HEK293 (cell line): Measurements from ENCODE around the gene ARHGEF26.

Experiments used
- CTCF ChIA-PET: fragments of 350-600 bp; formaldehyde crosslinking; extraction: SDS; loops from one replicate; lab custom pipeline; 2021; ENCODE audit warnings: antibody characterized with exemption; lab: Yijun Ruan, JAX
- POLR2A ChIA-PET: fragments of 300-600 bp; formaldehyde crosslinking; extraction: SDS; loops from one replicate; lab custom pipeline; 2020; ENCODE audit warnings: antibody characterized with exemption, inconsistent platforms; lab: Yijun Ruan, JAX
- H3K27ac ChIP-seq: fragments of 200-500 bp; sonication (Bioruptor generic); 2 replicates; pipeline ENCODE4 v1.5.1; 2014; ENCODE audit warnings: low read depth, low read length, control low read depth, inconsistent platforms; ENCODE audit errors: extremely low read depth
- H3K36me3 ChIP-seq, 2 experiments: fragments of 200-500 bp in 1 of 2; sonication (Bioruptor generic) in 1 of 2; 1 replicate in 1 of 2; 2 replicates in 1 of 2; pipeline ENCODE4 v1.5.1; 2014 to 2017; ENCODE audit warnings: inconsistent platforms in 2 of 2, low read length in 2 of 2; ENCODE audit not compliant: control insufficient read depth in 2 of 2, insufficient read depth in 1 of 2
- H3K4me1 ChIP-seq: fragments of 200-500 bp; sonication (Bioruptor generic); 2 replicates; pipeline ENCODE4 v1.5.1; 2014; ENCODE audit warnings: mild to moderate bottlenecking, low read length, inconsistent platforms; ENCODE audit not compliant: control insufficient read depth, insufficient read depth
- H3K4me3 ChIP-seq: 2 replicates; pipeline ENCODE4 v1.5.1; 2011; ENCODE audit warnings: low read depth, mild to moderate bottlenecking, control low read depth, low read length, moderate library complexity
- H3K9me3 ChIP-seq: fragments of 200-500 bp; sonication (Bioruptor generic); 2 replicates; pipeline ENCODE4 v1.5.1; 2014; ENCODE audit warnings: low read depth, low read length, inconsistent platforms; ENCODE audit not compliant: control insufficient read depth, insufficient read depth
- BCL11A ChIP-seq: fragments of 450-650 bp; formaldehyde crosslinking; IDR thresholded peaks from 2 replicates; pipeline ENCODE4 v1.5.1; 2016; ENCODE audit warnings: low read depth, missing biosample characterization, missing genetic modification characterization
- CTCF ChIP-seq: fragments of 450-650 bp; formaldehyde crosslinking; IDR thresholded peaks from 2 replicates; pipeline ENCODE4 v1.5.1; 2016; ENCODE audit warnings: missing biosample characterization, missing genetic modification characterization
- KLF10 ChIP-seq: fragments of 450-650 bp; IDR thresholded peaks from 2 replicates; pipeline ENCODE4 v1.5.1; 2018; ENCODE audit warnings: missing biosample characterization, mild to moderate bottlenecking, missing genetic modification characterization
- KLF17 ChIP-seq: fragments of 450-650 bp; formaldehyde crosslinking; IDR thresholded peaks from 2 replicates; pipeline ENCODE4 v1.5.1; 2016; ENCODE audit warnings: missing biosample characterization, missing genetic modification characterization
- PATZ1 ChIP-seq: fragments of 450-650 bp; formaldehyde crosslinking; IDR thresholded peaks from 2 replicates; pipeline ENCODE4 v1.5.1; 2016; ENCODE audit warnings: missing biosample characterization, missing genetic modification characterization
- PRDM1 ChIP-seq: fragments of 450-650 bp; formaldehyde crosslinking; IDR thresholded peaks from 2 replicates; pipeline ENCODE4; 2016; ENCODE audit warnings: missing biosample characterization, missing genetic modification characterization
- PRDM2 ChIP-seq: fragments of 450-650 bp; formaldehyde crosslinking; IDR thresholded peaks from 2 replicates; pipeline ENCODE4 v1.5.1; 2016; ENCODE audit warnings: missing biosample characterization, missing genetic modification characterization, borderline replicate concordance
- RBAK ChIP-seq: fragments of 450-650 bp; formaldehyde crosslinking; IDR thresholded peaks from 2 replicates; pipeline ENCODE4 v1.5.1; 2016; ENCODE audit warnings: missing biosample characterization, missing genetic modification characterization
- ZBTB49 ChIP-seq: fragments of 450-650 bp; formaldehyde crosslinking; IDR thresholded peaks from 2 replicates; pipeline ENCODE4 v1.5.1; 2016; ENCODE audit warnings: missing biosample characterization, missing genetic modification characterization, low read depth
- ZNF146 ChIP-seq: fragments of 450-650 bp; formaldehyde crosslinking; IDR thresholded peaks from 2 replicates; pipeline ENCODE4 v1.5.1; 2016; ENCODE audit warnings: missing biosample characterization, missing genetic modification characterization
- ZNF19 ChIP-seq: fragments of 450-650 bp; formaldehyde crosslinking; IDR thresholded peaks from 2 replicates; pipeline ENCODE4; 2016; ENCODE audit warnings: missing biosample characterization, missing genetic modification characterization, low read depth
- ZNF302 ChIP-seq: fragments of 450-650 bp; formaldehyde crosslinking; IDR thresholded peaks from 2 replicates; pipeline ENCODE4 v1.5.1; 2016; ENCODE audit warnings: missing biosample characterization, missing genetic modification characterization, low read depth
- ZNF354C ChIP-seq: fragments of 450-650 bp; formaldehyde crosslinking; IDR thresholded peaks from 2 replicates; pipeline ENCODE4 v1.5.1; 2016; ENCODE audit warnings: missing biosample characterization, missing genetic modification characterization, low read depth, borderline replicate concordance
- ZNF362 ChIP-seq: fragments of 450-650 bp; formaldehyde crosslinking; IDR thresholded peaks from 2 replicates; pipeline ENCODE4 v1.5.1; 2016; ENCODE audit warnings: missing biosample characterization, missing genetic modification characterization
- ZNF558 ChIP-seq: fragments of 450-650 bp; formaldehyde crosslinking; IDR thresholded peaks from 2 replicates; pipeline ENCODE4 v1.5.1; 2016; ENCODE audit warnings: missing biosample characterization, missing genetic modification characterization
- ZNF600 ChIP-seq: fragments of 450-650 bp; formaldehyde crosslinking; IDR thresholded peaks from 2 replicates; pipeline ENCODE4 v1.5.1; 2016; ENCODE audit warnings: missing biosample characterization, missing genetic modification characterization
- ZNF629 ChIP-seq: fragments of 450-650 bp; formaldehyde crosslinking; IDR thresholded peaks from 2 replicates; pipeline ENCODE4 v1.5.1; 2017; ENCODE audit warnings: missing biosample characterization, missing genetic modification characterization
- ZNF704 ChIP-seq: fragments of 450-650 bp; formaldehyde crosslinking; IDR thresholded peaks from 2 replicates; pipeline ENCODE4 v1.5.1; 2016; ENCODE audit warnings: missing biosample characterization, missing genetic modification characterization
- ZNF792 ChIP-seq: fragments of 450-650 bp; formaldehyde crosslinking; IDR thresholded peaks from 2 replicates; pipeline ENCODE4 v1.5.1; 2016; ENCODE audit warnings: missing biosample characterization, missing genetic modification characterization

The ARHGEF26 gene

GRCh38 chr3:154290187-154290586 is 169.0 kb downstream of the ARHGEF26 start:
- H3K4me3 ChIP-seq: no peak overlapping the region
- peaks cover 22 to 78% of the 10 kb centered on the region in 2 experiments; a peak in 2 of 3 replicates for H3K36me3 ChIP-seq
- no peak for TF ChIP-seq ZNF704 (tag by site-specific recombination)
- TF ChIP-seq KLF10: no peak
- no peak for TF ChIP-seq ZNF146 (tag by site-specific recombination)
- no peak for TF ChIP-seq KLF17 (tag by site-specific recombination)
- TF ChIP-seq ZNF600 (tag by site-specific recombination): no peak
- no peak for TF ChIP-seq ZNF19 (tag by site-specific recombination)
- TF ChIP-seq ZNF362 (tag by site-specific recombination): no peak
- TF ChIP-seq ZNF629 (tag by site-specific recombination): no peak
- TF ChIP-seq PRDM2: no peak
- no peak for TF ChIP-seq ZNF792 (tag by site-specific recombination)
- TF ChIP-seq BCL11A (tag by site-specific recombination): no peak
- no peak for TF ChIP-seq ZNF558 (tag by site-specific recombination)
- TF ChIP-seq, all 188 proteins: peak for 0
- Histone ChIP-seq H3K27ac (no peak overlapping the region), H3K9me3 (no peaks in the 10 kb centered on the region), H3K4me1 (no peaks in the 10 kb centered on the region)
- ChIA-PET CTCF (no interaction called here), POLR2A (no interaction called here)

- Histone ChIP-seq H3K9me3 (no peaks in the 10 kb centered on the region), H3K4me3 (no peak overlapping the region), H3K4me1 (no peaks in the 10 kb centered on the region), H3K36me3 (peaks cover 29 to 81% of the 10 kb centered on the region in 2 experiments; a peak in 2 of 3 replicates), H3K27ac (no peak overlapping the region)
- CTCF ChIA-PET: no interaction called here
- POLR2A ChIA-PET: no interaction called here
- TF ChIP-seq ZNF792 (tag by site-specific recombination) (no peak), RBAK (tag by site-specific recombination) (no peak), ZBTB49 (tag by site-specific recombination) (no peak), ZNF302 (no peak), ZNF354C (tag by site-specific recombination) (no peak), PATZ1 (tag by site-specific recombination) (no peak), PRDM1 (no peak), CTCF (tag by site-specific recombination) (no peak)
Observed at GRCh38 chr3:154294016-154294415, 172.8 kb downstream of the ARHGEF26 start.
